IMR-90 (cell line): Measurements from ENCODE around the gene TSEN15. TPM values are rescaled to one million over a fixed set of nuclear protein-coding genes. Genes with fewer than 3 reads are reported as not detected.
A peak's percentile ranks its signal among the peaks of the same experiment; 100 is the strongest.

Experiments used
- ATAC-seq: fragments of 200-7000 bp; cut with Tn5 transposase; 2 replicates; pipeline ENCODE4 v1.9.1; 2020; ENCODE audit warnings: low read depth, mild to moderate bottlenecking, moderate library complexity
- BruUV-seq: library from RNA; stranded (reverse); fragments of 400-500 nt; replicated peaks from 2 replicates; lab custom pipeline; 2021; lab: Mats Ljungman, UMichigan
- CTCF ChIA-PET: fragments of 300-600 bp; formaldehyde crosslinking; extraction: SDS; loops from one replicate; lab custom pipeline; 2021; ENCODE audit warnings: antibody characterized with exemption; lab: Yijun Ruan, JAX
- POLR2A ChIA-PET: fragments of 300-600 bp; sonication (Branson Sonifier 250); formaldehyde crosslinking; loops from one replicate; lab custom pipeline; 2022; ENCODE audit warnings: antibody characterized with exemption; ENCODE audit not compliant: unreplicated experiment; lab: Charles Lee
- DNase-seq: peaks from one replicate; pipeline ENCODE4 v3.0.0; 2013
- H2AFZ ChIP-seq: replicated peaks from 2 replicates; pipeline ENCODE3; 2013; ENCODE audit warnings: low read length, mild to moderate bottlenecking; ENCODE audit not compliant: poor library complexity
- H2AK5ac ChIP-seq: 2 replicates; pipeline ENCODE4 v1.6.1; 2013; ENCODE audit warnings: low read depth, low read length, inconsistent platforms
- H2AK9ac ChIP-seq: replicated peaks from 2 replicates; pipeline ENCODE3; 2013; ENCODE audit warnings: mild to moderate bottlenecking, low read depth, low read length, moderate library complexity; ENCODE audit not compliant: poor library complexity
- H2BK120ac ChIP-seq: 2 replicates; pipeline ENCODE4 v1.6.1; 2013; ENCODE audit warnings: low read depth, low read length, inconsistent platforms
- H2BK15ac ChIP-seq: 3 replicates; pipeline ENCODE4 v1.6.1; 2013; ENCODE audit warnings: low read depth, low read length, inconsistent platforms
- H2BK20ac ChIP-seq: 2 replicates; pipeline ENCODE4 v1.6.1; 2013; ENCODE audit warnings: low read depth, mild to moderate bottlenecking, inconsistent platforms, low read length, moderate library complexity
- H2BK5ac ChIP-seq: 2 replicates; pipeline ENCODE4 v1.6.1; 2013; ENCODE audit warnings: mild to moderate bottlenecking, low read depth, low read length, inconsistent platforms; ENCODE audit not compliant: poor library complexity, severe bottlenecking
- H3K14ac ChIP-seq: replicated peaks from 2 replicates; pipeline ENCODE4 v1.6.1; 2013; ENCODE audit warnings: low read depth, low read length, inconsistent platforms
- H3K18ac ChIP-seq: 2 replicates; pipeline ENCODE4 v1.6.1; 2013; ENCODE audit warnings: low read depth, low read length, control low read depth
- H3K23ac ChIP-seq: 2 replicates; pipeline ENCODE4 v1.6.1; 2013; ENCODE audit warnings: low read depth, low read length, inconsistent platforms
- H3K27ac ChIP-seq: 2 replicates; pipeline ENCODE4 v1.5.1; 2013; ENCODE audit warnings: mild to moderate bottlenecking, control low read depth, low read length; ENCODE audit not compliant: insufficient read depth
- H3K27me3 ChIP-seq: 2 replicates; pipeline ENCODE4 v1.6.1; 2013; ENCODE audit warnings: low read length; ENCODE audit not compliant: control insufficient read depth, insufficient read depth
- H3K36me3 ChIP-seq: 2 replicates; pipeline ENCODE4 v1.6.1; 2013; ENCODE audit warnings: low read length, mixed read lengths; ENCODE audit not compliant: control insufficient read depth, insufficient read depth
- H3K4ac ChIP-seq: 2 replicates; pipeline ENCODE4 v1.6.1; 2013; ENCODE audit warnings: low read depth, low read length, inconsistent platforms
- H3K4me1 ChIP-seq: 2 replicates; pipeline ENCODE4 v1.6.1; 2013; ENCODE audit warnings: low read length, mixed read lengths; ENCODE audit not compliant: control insufficient read depth, insufficient read depth
- H3K4me2 ChIP-seq: 2 replicates; pipeline ENCODE4 v1.6.1; 2013; ENCODE audit warnings: low read depth, mild to moderate bottlenecking, control low read depth, low read length, moderate library complexity
- H3K4me3 ChIP-seq: 2 replicates; pipeline ENCODE4 v1.5.1; 2013; ENCODE audit warnings: low read depth, mild to moderate bottlenecking, control low read depth, low read length, moderate library complexity; ENCODE audit not compliant: insufficient read depth
- H3K56ac ChIP-seq: 2 replicates; pipeline ENCODE4 v1.6.1; 2013; ENCODE audit warnings: low read length, inconsistent platforms; ENCODE audit not compliant: insufficient read depth; ENCODE audit errors: extremely low read depth
- H3K79me1 ChIP-seq, 2 experiments: 2 replicates each; pipeline ENCODE4 v1.6.1; 2013; ENCODE audit warnings: low read length in 2 of 2, inconsistent platforms in 1 of 2, low read depth in 1 of 2
- H3K9ac ChIP-seq: 2 replicates; pipeline ENCODE4 v1.6.1; 2013; ENCODE audit warnings: low read depth, low read length, control low read depth
- H3K9me1 ChIP-seq: 2 replicates; pipeline ENCODE4 v1.6.1; 2013; ENCODE audit warnings: low read length, inconsistent platforms; ENCODE audit not compliant: insufficient read depth
- H3K9me3 ChIP-seq: 2 replicates; pipeline ENCODE4 v1.6.1; 2013; ENCODE audit warnings: low read length; ENCODE audit not compliant: control insufficient read depth, insufficient read depth
- H4K20me1 ChIP-seq: 2 replicates; pipeline ENCODE4 v1.6.1; 2013; ENCODE audit warnings: low read length, inconsistent platforms; ENCODE audit not compliant: insufficient read depth
- H4K5ac ChIP-seq: 2 replicates; pipeline ENCODE4 v1.6.1; 2013; ENCODE audit warnings: mild to moderate bottlenecking, low read depth, low read length, control low read depth
- H4K8ac ChIP-seq, 2 experiments: 2 replicates each; pipeline ENCODE4 v1.6.1; 2013; ENCODE audit warnings: low read depth in 2 of 2, low read length in 2 of 2, control low read depth in 1 of 2, inconsistent platforms in 1 of 2
- H4K91ac ChIP-seq: 2 replicates; pipeline ENCODE4 v1.6.1; 2013; ENCODE audit warnings: low read depth, low read length, inconsistent platforms; ENCODE audit not compliant: insufficient read depth
- BHLHE40 ChIP-seq: fragments of 150-350 bp; IDR thresholded peaks from 2 replicates; pipeline ENCODE4 v1.6.1; 2016; ENCODE audit warnings: mild to moderate bottlenecking, low read depth, low read length
- MAFK ChIP-seq: IDR thresholded peaks from 2 replicates; pipeline ENCODE4 v1.6.1; 2012; ENCODE audit warnings: low read depth, low read length, improper control_type of control experiment
- RAD21 ChIP-seq: IDR thresholded peaks from 2 replicates; pipeline ENCODE4 v1.6.1; 2012; ENCODE audit warnings: low read length, improper control_type of control experiment
- RCOR1 ChIP-seq: IDR thresholded peaks from 2 replicates; pipeline ENCODE4 v1.6.1; 2012; ENCODE audit warnings: mild to moderate bottlenecking, low read length, improper control_type of control experiment; ENCODE audit not compliant: insufficient replicate concordance
- WGBS, 2 experiments: methylation state at CpG; one replicate each; pipeline versions ENCODE4 v1.1.5 to v1.1.7; 2013; ENCODE audit warnings: missing lambda C conversion rate in 2 of 2; ENCODE audit not compliant: insufficient read length in 1 of 2; ENCODE audit errors: extremely low coverage in 2 of 2; 5-methylcytosine and 5-hydroxymethylcytosine counted together
- dilution Hi-C: fragments of 300-500 bp; cut with HindIII; formaldehyde crosslinking; loops from one replicate; pipeline ENCODE4 v1.14.3; 2018; ENCODE audit warnings: low sequenced_read_pairs; ENCODE audit not compliant: unreplicated experiment
- in situ Hi-C: fragments of 300-500 bp; cut with MboI; formaldehyde crosslinking; loops from 3 replicates; pipeline ENCODE4 v1.14.3; 2019; ENCODE audit warnings: low sequenced_read_pairs, inconsistent platforms, mixed read lengths
- intact Hi-C: fragments of 100-400 bp; cut with micrococcal nuclease; formaldehyde crosslinking; loops from 2 replicates; pipeline ENCODE4 v1.10.0; 2022
- polyA plus RNA-seq, 3 experiments: library from polyadenylated mRNA; depleted of rRNA; stranded (reverse); fragments of >200 nt; gene quantifications; 2 replicates each; pipeline ENCODE4 v1.2.3, GENCODE V29; 2012; ENCODE audit warnings: low replicate concordance in 1 of 3
- total RNA-seq: library from RNA; depleted of rRNA; stranded (reverse); fragments of >200 nt; gene quantifications from 2 replicates; pipeline ENCODE4 v1.2.3, GENCODE V29; 2012

The TSEN15 gene
- total and polyA plus RNA-seq, 2 of the 4 experiments (the other 2 are of a cell fraction): 32.4 to 45.0 TPM

DNA sequence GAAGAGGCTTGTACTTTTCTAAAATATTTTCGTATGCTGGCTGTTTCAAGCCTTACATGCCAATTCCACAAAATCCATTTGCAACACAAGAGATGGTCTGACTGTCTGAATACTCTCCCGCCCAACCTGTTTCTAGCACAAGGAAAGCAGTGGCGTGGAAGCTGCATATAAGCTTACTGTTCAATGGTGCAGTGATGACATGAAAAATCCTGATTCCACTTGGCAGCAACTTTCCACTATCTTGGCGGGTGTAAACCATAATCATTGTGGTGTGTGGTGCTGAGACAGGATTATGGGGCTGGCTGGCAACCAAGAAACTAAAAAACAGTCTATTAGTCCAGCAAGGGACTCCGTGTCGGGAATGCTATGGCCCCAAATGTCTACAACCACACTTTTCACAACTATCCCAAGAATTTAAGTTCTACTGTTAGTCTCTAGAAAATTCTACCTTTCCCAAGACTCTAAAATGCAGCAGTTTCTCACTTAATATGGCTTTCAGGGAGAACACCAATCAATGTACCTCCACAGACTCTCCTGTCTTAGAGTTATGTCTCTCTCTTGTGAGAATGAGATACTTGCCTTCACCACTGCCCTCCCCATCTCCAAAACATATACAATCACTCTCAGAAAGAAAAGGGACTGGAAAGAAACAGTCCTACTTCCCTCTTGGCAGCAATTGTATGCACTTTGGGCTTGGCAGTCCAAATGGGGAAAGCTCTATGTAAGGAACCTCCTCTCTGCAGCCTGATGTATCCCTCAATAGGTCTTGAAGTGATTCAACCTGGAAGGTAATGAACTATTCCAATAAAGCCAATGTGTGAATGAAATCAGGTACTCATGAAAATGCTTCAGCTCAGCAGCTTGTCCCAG lies 23.5 kb upstream of the TSEN15 start:
- Histone ChIP-seq H2BK20ac (no peak overlapping the region), H2AFZ (no peak overlapping the region), H3K27me3 (no peaks in the 10 kb centered on the region), H3K9ac (no peak overlapping the region), H3K27ac (no peak overlapping the region), H3K4me3 (no peak overlapping the region), H4K8ac (no peak overlapping the region), H4K91ac (no peak overlapping the region), H3K9me1 (peaks cover 5% of the 10 kb centered on the region; the same call in 1 of the 2 replicates), H3K18ac (no peak overlapping the region), H3K4me1 (peaks cover 12% of the 10 kb centered on the region), H2BK5ac (no peak overlapping the region), H3K14ac (0 out of 2 replicates have a peak overlapping the region, but pooled peaks have one; percentile 16), H2BK120ac (no peak overlapping the region), H3K23ac (no peak overlapping the region), H3K9me3 (no peaks in the 10 kb centered on the region), H4K20me1 (no peaks in the 10 kb centered on the region), H3K56ac (no peak overlapping the region), H3K36me3 (no peaks in the 10 kb centered on the region), H2AK9ac (no peak overlapping the region), H3K79me1 (peaks cover 0 to 15% of the 10 kb centered on the region in 2 experiments; a peak in 2 of 4 replicates), H2BK15ac (no peak overlapping the region), H2AK5ac (no peak overlapping the region; the same call in 1 of the 2 replicates), H3K4ac (no peak overlapping the region), H4K5ac (no peak overlapping the region), H3K4me2 (no peak overlapping the region)
- TF ChIP-seq MAFK (no peak), RCOR1 (no peak), RAD21 (no peak), BHLHE40 (no peak)
- in situ Hi-C loops (no loop called here), dilution Hi-C loops (no loop called here), intact Hi-C loops (no loop called here)
- POLR2A ChIA-PET: no interaction called here
- ATAC-seq (no peak), DNase-seq (no peak)
- CTCF ChIA-PET: no interaction called here
- WGBS, 2 experiments: 70% methylated on average over 2 of the region's 6 CpGs; no CpG with 5 or more reads in 1 of the 2 experiments
- no TSS peak for BruUV-seq
